HEK293T (cell line): ENCODE results near the gene NEB.
"Not testable (repeated sequence)": the region's sequence is repeated elsewhere in the genome, so short reads cannot be mapped to it uniquely, and the experiment has no call there.

Experiments used
- CTCF ChIA-PET: fragments of 350-600 bp; formaldehyde crosslinking; extraction: SDS; loops from one replicate; lab custom pipeline; 2021; ENCODE audit warnings: antibody characterized with exemption, inconsistent platforms; lab: Yijun Ruan, JAX
- POLR2A ChIA-PET: fragments of 350-600 bp; formaldehyde crosslinking; extraction: SDS; loops from one replicate; lab custom pipeline; 2020; ENCODE audit warnings: antibody characterized with exemption, inconsistent platforms; lab: Yijun Ruan, JAX
- DNase-seq: peaks from one replicate; pipeline ENCODE4 v3.0.0; 2012; ENCODE audit warnings: mixed read lengths; ENCODE audit errors: extremely low spot score
- ARNT ChIP-seq: fragments of 450-650 bp; IDR thresholded peaks from 2 replicates; pipeline ENCODE4 v1.6.1; 2017; ENCODE audit warnings: mild to moderate bottlenecking
- BHLHE40 ChIP-seq: fragments of 450-650 bp; IDR thresholded peaks from 2 replicates; pipeline ENCODE4 v1.6.1; 2016; ENCODE audit warnings: mild to moderate bottlenecking, moderate library complexity, borderline replicate concordance
- CTBP1 ChIP-seq: fragments of 450-650 bp; IDR thresholded peaks from 2 replicates; pipeline ENCODE4 v1.6.1; 2016; ENCODE audit warnings: borderline replicate concordance
- ELF4 ChIP-seq: fragments of 450-650 bp; IDR thresholded peaks from 2 replicates; pipeline ENCODE4 v1.6.1; 2017; ENCODE audit warnings: antibody characterized with exemption
- FOXA1 ChIP-seq: fragments of 450-650 bp; IDR thresholded peaks from 2 replicates; pipeline ENCODE4 v1.6.1; 2016; ENCODE audit warnings: mild to moderate bottlenecking
- FOXK2 ChIP-seq: fragments of 450-650 bp; IDR thresholded peaks from 2 replicates; pipeline ENCODE4 v1.6.1; 2016; ENCODE audit warnings: mild to moderate bottlenecking
- FOXM1 ChIP-seq: fragments of 450-650 bp; IDR thresholded peaks from 2 replicates; pipeline ENCODE4 v1.6.1; 2017; ENCODE audit warnings: mild to moderate bottlenecking, borderline replicate concordance
- HDGF ChIP-seq: fragments of 450-650 bp; IDR thresholded peaks from 2 replicates; pipeline ENCODE4 v1.6.1; 2017; ENCODE audit warnings: antibody characterized with exemption, borderline replicate concordance
- L3MBTL2 ChIP-seq: fragments of 450-650 bp; conservative IDR thresholded peaks from 2 replicates; pipeline ENCODE4 v1.6.1; 2016; ENCODE audit warnings: mild to moderate bottlenecking
- LEF1 ChIP-seq: fragments of 450-650 bp; IDR thresholded peaks from 2 replicates; pipeline ENCODE4 v1.6.1; 2017; ENCODE audit warnings: mild to moderate bottlenecking, borderline replicate concordance
- NFRKB ChIP-seq: fragments of 450-650 bp; IDR thresholded peaks from 2 replicates; pipeline ENCODE4 v1.6.1; 2016; ENCODE audit warnings: mild to moderate bottlenecking, moderate library complexity
- SP1 ChIP-seq: fragments of 450-650 bp; IDR thresholded peaks from 2 replicates; pipeline ENCODE4 v1.6.1; 2017
- SUZ12 ChIP-seq: fragments of 450-650 bp; IDR thresholded peaks from 2 replicates; pipeline ENCODE4 v1.6.1; 2016; ENCODE audit warnings: mild to moderate bottlenecking
- TARDBP ChIP-seq: fragments of 450-650 bp; IDR thresholded peaks from 2 replicates; pipeline ENCODE4 v1.6.1; 2016
- ZNF384 ChIP-seq: fragments of 450-650 bp; IDR thresholded peaks from 2 replicates; pipeline ENCODE4 v1.6.1; 2016
- TF ChIP-seq, protein P1 (sequence below): fragments of 450-650 bp; IDR thresholded peaks from 2 replicates; pipeline ENCODE4 v1.6.1; 2016

Gene NEB

GRCh38 chr2:151754253-151754897 lies 20.1 kb upstream of the NEB start:
- TF ChIP-seq ARNT (no peak), FOXK2 (no peak), FOXA1 (no peak)

GRCh38 chr2:151753540-151753939 lies 19.3 kb upstream of the NEB start:
- ChIA-PET CTCF (no interaction called here), POLR2A (no interaction called here)
- DNase-seq: no peak
- no peak for TF ChIP-seq ELF4

More at GRCh38 chr2:151754253-151754897, 20.1 kb upstream of the NEB start:
- POLR2A ChIA-PET: no interaction called here
- CTCF ChIA-PET: interaction anchor here (0.7 kb wide), 1 partner anchor 81 kb away, joined by 3 read pairs; no protein-coding TSS in a partner anchor
- DNase-seq: no peak

GRCh38 chr2:151745261-151745660 lies 11.0 kb upstream of the NEB start:
- POLR2A ChIA-PET, DNase-seq, CTCF ChIA-PET: not testable (repeated sequence)

DNA sequence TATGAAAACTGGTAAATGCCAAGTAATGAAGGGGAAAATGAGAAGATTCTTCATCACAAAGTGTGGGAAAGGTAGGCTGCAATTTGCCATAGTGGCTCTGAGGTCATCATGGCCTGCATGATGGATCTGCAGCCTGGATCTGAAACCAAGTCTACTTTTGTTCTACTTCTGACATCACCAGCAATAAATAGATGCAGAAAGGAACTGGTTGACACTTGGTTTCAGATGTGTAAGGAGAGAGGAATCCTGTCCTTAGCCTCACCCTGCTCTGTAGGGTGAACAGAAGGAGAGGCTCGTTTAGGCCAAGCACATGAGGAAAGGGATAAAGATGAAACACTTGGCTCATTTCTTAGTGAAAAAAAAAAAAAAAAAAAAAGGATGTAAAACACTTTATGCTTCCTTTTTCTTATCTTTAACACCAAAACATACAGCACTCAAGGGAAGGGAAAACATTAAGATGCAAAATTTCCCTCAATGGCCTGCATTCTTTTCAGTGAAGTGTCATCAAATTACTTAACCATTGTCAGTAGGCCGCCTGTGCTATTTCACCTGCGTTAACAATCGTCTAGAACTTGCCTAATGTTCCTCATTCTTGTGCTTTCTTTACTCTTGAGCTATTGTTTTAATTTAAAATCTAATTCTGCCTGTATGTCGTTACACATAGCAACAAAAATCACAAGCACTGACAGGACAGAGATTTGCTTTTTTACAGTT lies 3.9 kb downstream of the NEB start:
- CTCF ChIA-PET: no interaction called here

GRCh38 chr2:151729837-151730236 lies 4.4 kb downstream of the NEB start:
- ChIA-PET POLR2A (no interaction called here), CTCF (no interaction called here)
- no peak for DNase-seq
- TF ChIP-seq FOXK2 (no peak), ZNF384 (no peak), SP1 (no peak), FOXA1 (no peak), TARDBP (no peak), CTBP1 (no peak), LEF1 (no peak), FOXM1 (no peak), BHLHE40 (no peak), L3MBTL2 (no peak), NFRKB (no peak)
- TF ChIP-seq, protein P1, sequence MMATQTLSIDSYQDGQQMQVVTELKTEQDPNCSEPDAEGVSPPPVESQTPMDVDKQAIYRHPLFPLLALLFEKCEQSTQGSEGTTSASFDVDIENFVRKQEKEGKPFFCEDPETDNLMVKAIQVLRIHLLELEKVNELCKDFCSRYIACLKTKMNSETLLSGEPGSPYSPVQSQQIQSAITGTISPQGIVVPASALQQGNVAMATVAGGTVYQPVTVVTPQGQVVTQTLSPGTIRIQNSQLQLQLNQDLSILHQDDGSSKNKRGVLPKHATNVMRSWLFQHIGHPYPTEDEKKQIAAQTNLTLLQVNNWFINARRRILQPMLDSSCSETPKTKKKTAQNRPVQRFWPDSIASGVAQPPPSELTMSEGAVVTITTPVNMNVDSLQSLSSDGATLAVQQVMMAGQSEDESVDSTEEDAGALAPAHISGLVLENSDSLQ: no peak

More for the DNA sequence above, 3.9 kb downstream of the NEB start:
- no peak for DNase-seq
- POLR2A ChIA-PET: no interaction called here
- TF ChIP-seq FOXA1 (no peak), TARDBP (no peak), FOXK2 (no peak), SP1 (no peak), HDGF (no peak), ELF4 (no peak), LEF1 (no peak), ARNT (no peak), BHLHE40 (no peak), FOXM1 (no peak), CTBP1 (no peak), SUZ12 (no peak)

- CTCF ChIA-PET: no interaction called here
These were observed 4.9 kb downstream of the NEB start for GRCh38 chr2:151729415-151729811.

More at GRCh38 chr2:151729415-151729811, 4.9 kb downstream of the NEB start:
- TF ChIP-seq FOXK2: no peak
- TF ChIP-seq, protein P1: no peak
- TF ChIP-seq LEF1: no peak
- no peak for TF ChIP-seq ARNT
- TF ChIP-seq TARDBP: no peak
- TF ChIP-seq CTBP1: no peak
- no peak for TF ChIP-seq SUZ12
- TF ChIP-seq BHLHE40: no peak
- TF ChIP-seq L3MBTL2: no peak
- no peak for TF ChIP-seq HDGF
- no peak for TF ChIP-seq SP1
- TF ChIP-seq FOXM1: no peak
- no peak for TF ChIP-seq ZNF384
- no peak for TF ChIP-seq ELF4
- TF ChIP-seq NFRKB: no peak
- no peak for TF ChIP-seq FOXA1
- no peak for DNase-seq
- POLR2A ChIA-PET: no interaction called here
